Endothelial cell of umbilical vein (primary cell): ENCODE results near the gene SYNM. TPM values are rescaled to one million over a fixed set of nuclear protein-coding genes. Genes with fewer than 3 reads are reported as not detected.

Experiments
- BruUV-seq: library from RNA; stranded (reverse); fragments of 400-500 nt; replicated peaks from 2 replicates; lab custom pipeline; 2021; lab: Mats Ljungman, UMichigan
- CTCF ChIA-PET: fragments of 300-600, 350-600 bp; sonication (Branson Sonifier 250); formaldehyde crosslinking; loops from one replicate; lab custom pipeline; 2021; ENCODE audit warnings: antibody characterized with exemption, inconsistent platforms; lab: Charles Lee
- POLR2A ChIA-PET: fragments of 300-600, 350-600 bp; sonication (Branson Sonifier 250); formaldehyde crosslinking; loops from one replicate; lab custom pipeline; 2021; ENCODE audit warnings: antibody characterized with exemption, inconsistent platforms; lab: Charles Lee
- DNase-seq: peaks from one replicate; pipeline ENCODE4 v3.0.0-alpha.2; 2011; ENCODE audit warnings: low read depth, low spot score
- FAIRE-seq: peaks from 2 replicates; lab custom pipeline; 2011; peaks lifted over from hg19 to GRCh38; lab: Jason Lieb, UNC
- H2AFZ ChIP-seq: 2 replicates; pipeline ENCODE4 v1.6.0; 2012; ENCODE audit warnings: low read depth, low read length, control low read depth, inconsistent platforms
- H3K27ac ChIP-seq: 2 replicates; pipeline ENCODE4 v1.5.1; 2011; ENCODE audit warnings: low read depth, mild to moderate bottlenecking, control low read depth, low read length, moderate library complexity; ENCODE audit not compliant: insufficient read depth
- H3K27me3 ChIP-seq, 2 experiments: 2 replicates each; pipeline versions ENCODE4 v1.6.0 to v1.6.1; 2011; ENCODE audit warnings: low read length in 2 of 2, mixed read lengths in 1 of 2; ENCODE audit not compliant: control insufficient read depth in 2 of 2, insufficient read depth in 2 of 2
- H3K36me3 ChIP-seq, 2 experiments: 2 replicates in 1 of 2; 3 replicates in 1 of 2; pipeline ENCODE4 v1.5.1; 2011; ENCODE audit warnings: low read length in 2 of 2, mild to moderate bottlenecking in 1 of 2, moderate library complexity in 1 of 2; ENCODE audit not compliant: control insufficient read depth in 2 of 2, insufficient read depth in 2 of 2; ENCODE audit errors: extremely low read depth in 1 of 2
- H3K4me1 ChIP-seq: 3 replicates; pipeline ENCODE4 v1.5.1; 2011; ENCODE audit warnings: mild to moderate bottlenecking, low read length; ENCODE audit not compliant: control insufficient read depth, insufficient read depth; ENCODE audit errors: extremely low read depth
- H3K4me2 ChIP-seq: 2 replicates; pipeline ENCODE4 v1.6.1; 2011; ENCODE audit warnings: low read length, control low read depth, mixed read lengths; ENCODE audit not compliant: insufficient read depth
- H3K4me3 ChIP-seq, 3 experiments: fragments of 200-600 bp in 1 of 3; sonication (generic), shearing (Covaris generic) in 1 of 3; replicated peaks in 1 of 3; 2 replicates each; pipeline ENCODE4 v1.5.1; 2011 to 2016; ENCODE audit warnings: control low read depth in 3 of 3, low read length in 3 of 3, mild to moderate bottlenecking in 2 of 3, inconsistent platforms in 1 of 3, low read depth in 1 of 3, moderate library complexity in 1 of 3; ENCODE audit not compliant: insufficient read depth in 1 of 3
- H3K79me2 ChIP-seq: 2 replicates; pipeline ENCODE4 v1.6.0; 2012; ENCODE audit warnings: low read length, inconsistent platforms; ENCODE audit not compliant: control insufficient read depth, insufficient read depth
- H3K9ac ChIP-seq: replicated peaks from 2 replicates; pipeline ENCODE3; 2011; ENCODE audit warnings: low read length, control low read depth; ENCODE audit not compliant: insufficient read depth; ENCODE audit errors: extremely low read depth
- H3K9me1 ChIP-seq: replicated peaks from 3 replicates; pipeline ENCODE4 v1.6.0; 2011; ENCODE audit warnings: mild to moderate bottlenecking, low read length; ENCODE audit not compliant: control insufficient read depth, insufficient read depth; ENCODE audit errors: extremely low read depth
- H3K9me3 ChIP-seq: replicated peaks from 2 replicates; pipeline ENCODE4 v1.5.1; 2012; ENCODE audit warnings: low read length, inconsistent platforms; ENCODE audit not compliant: control insufficient read depth, insufficient read depth
- H4K20me1 ChIP-seq: replicated peaks from 2 replicates; pipeline ENCODE3; 2011; ENCODE audit warnings: mild to moderate bottlenecking, low read length; ENCODE audit not compliant: control insufficient read depth, insufficient read depth; ENCODE audit errors: extremely low read depth
- CTCF ChIP-seq, 2 donors: IDR thresholded peaks; 1 replicate in 1 of 2; 2 replicates in 1 of 2; pipeline ENCODE4 v1.5.1; 2011; ENCODE audit warnings: low read length in 2 of 2, mild to moderate bottlenecking in 2 of 2, moderate library complexity in 2 of 2, control low read depth in 1 of 2, inconsistent platforms in 1 of 2, low read depth in 1 of 2; ENCODE audit not compliant: insufficient read depth in 1 of 2; ENCODE audit errors: extremely low read depth in 1 of 2
- EZH2 ChIP-seq: IDR thresholded peaks from 2 replicates; pipeline ENCODE4 v1.6.1; 2012; ENCODE audit warnings: borderline replicate concordance, low read depth, mild to moderate bottlenecking, moderate library complexity, low read length, inconsistent platforms; ENCODE audit not compliant: severe bottlenecking
- FOS ChIP-seq: IDR thresholded peaks from 2 replicates; pipeline ENCODE4 v1.6.1; 2011; ENCODE audit warnings: mild to moderate bottlenecking, low read length, moderate library complexity, borderline replicate concordance; ENCODE audit not compliant: insufficient read depth
- GATA2 ChIP-seq: IDR thresholded peaks from 2 replicates; pipeline ENCODE4 v1.7.0; 2011; ENCODE audit warnings: low read depth, mild to moderate bottlenecking, moderate library complexity, mixed read lengths, low read length; ENCODE audit not compliant: insufficient read length, insufficient read depth
- JUN ChIP-seq: IDR thresholded peaks from 2 replicates; pipeline ENCODE4 v1.6.1; 2011; ENCODE audit warnings: borderline replicate concordance, low read depth; ENCODE audit not compliant: insufficient read length, insufficient read depth
- MYC ChIP-seq: IDR thresholded peaks from one replicate; pipeline ENCODE4 v1.6.1; 2011; ENCODE audit warnings: mild to moderate bottlenecking, low read depth, low read length
- POLR2A ChIP-seq: IDR thresholded peaks from 2 replicates; pipeline ENCODE4 v1.6.1; 2012; ENCODE audit warnings: low read depth, mild to moderate bottlenecking, control low read depth, low read length
- POLR2AphosphoS5 ChIP-seq: IDR thresholded peaks from 2 replicates; pipeline ENCODE4 v1.6.1; 2012; ENCODE audit warnings: low read depth, mild to moderate bottlenecking, control low read depth, low read length, moderate library complexity; ENCODE audit not compliant: insufficient read depth
- dilution Hi-C: fragments of 300-500 bp; cut with MboI; formaldehyde crosslinking; loops from one replicate; pipeline ENCODE4 v1.15.0; 2019; ENCODE audit warnings: low sequenced_read_pairs; ENCODE audit not compliant: extremely low pct_ligation_motif_present
- intact Hi-C: fragments of 100-400 bp; cut with micrococcal nuclease; formaldehyde crosslinking; loops from one replicate; pipeline ENCODE4 v1.10.0; 2022
- polyA plus RNA-seq, 4 experiments: library from polyadenylated mRNA; depleted of rRNA in 3 of 4; stranded (reverse) in 3 of 4; unstranded in 1 of 4; fragments of >200 nt; gene quantifications; 2 replicates each; pipeline versions ENCODE4 v1.2.1 to v1.2.3, GENCODE V29; 2011 to 2012; ENCODE audit warnings: missing spikeins in 1 of 4
- total RNA-seq: library from RNA; stranded (reverse); gene quantifications from 2 replicates; pipeline ENCODE4 v1.2.3, GENCODE V29; 2021
- TF ChIP-seq, protein P1 (sequence below): IDR thresholded peaks from 2 replicates; pipeline ENCODE4 v1.6.1; 2011; ENCODE audit not compliant: insufficient read depth, insufficient read length

Gene SYNM
- total and polyA plus RNA-seq, 2 donors (not counting 3 experiments of a cell fraction or from before 2014, with no cell fraction given) = 3.7 to 10.2 TPM

DNA sequence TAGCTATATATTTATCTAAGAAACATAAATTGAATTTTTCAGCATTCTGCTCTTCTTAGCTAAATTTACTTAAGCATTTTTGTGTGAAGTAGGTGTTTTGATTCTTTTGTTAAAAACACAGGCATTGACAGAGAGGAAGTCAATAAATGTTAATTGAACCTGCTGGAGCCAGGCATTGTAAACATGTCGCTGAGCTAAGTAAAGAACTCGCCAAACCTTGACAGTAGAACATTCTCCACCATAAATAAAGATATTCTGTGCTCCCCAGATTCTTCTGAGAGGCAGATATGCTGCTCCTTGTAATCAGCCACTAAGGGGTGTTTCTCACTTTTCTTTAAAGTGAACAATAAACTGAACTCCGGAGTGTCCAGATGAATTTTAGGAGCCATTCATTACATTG lies 38.4 kb downstream of the SYNM start:
- dilution Hi-C loops = no loop called here
- DNase-seq = no peak
- Histone ChIP-seq H3K27me3 (no peaks in the 10 kb centered on the region), H3K9me3 (no peaks in the 10 kb centered on the region), H3K36me3 (peaks cover 0 to 4% of the 10 kb centered on the region in 2 experiments), H3K9me1 (no peaks in the 10 kb centered on the region), H3K4me3 (no peak overlapping the region), H3K4me1 (no peaks in the 10 kb centered on the region), H3K27ac (no peak overlapping the region), H4K20me1 (no peaks in the 10 kb centered on the region), H3K79me2 (no peaks in the 10 kb centered on the region), H2AFZ (no peak overlapping the region), H3K4me2 (no peak overlapping the region), H3K9ac (no peak overlapping the region)
- no TSS peak for BruUV-seq
- no peak for FAIRE-seq
- intact Hi-C loops = no loop called here
- ChIA-PET POLR2A (no interaction called here), CTCF (interaction anchor here (0.7 to 1.7 kb wide), 3 partner anchors 13 to 43 kb away, joined by 3 to 7 read pairs (median 4); no protein-coding TSS in a partner anchor)
- no peak for TF ChIP-seq POLR2AphosphoS5
- no peak for TF ChIP-seq JUN
- TF ChIP-seq POLR2A = no peak
- TF ChIP-seq, protein P1, sequence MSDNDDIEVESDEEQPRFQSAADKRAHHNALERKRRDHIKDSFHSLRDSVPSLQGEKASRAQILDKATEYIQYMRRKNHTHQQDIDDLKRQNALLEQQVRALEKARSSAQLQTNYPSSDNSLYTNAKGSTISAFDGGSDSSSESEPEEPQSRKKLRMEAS = no peak
- no peak for TF ChIP-seq FOS
- TF ChIP-seq CTCF (IDR thresholded peaks at IDR 0.05; ENCODE audit: extremely low read depth in 1 of 2, insufficient read depth in 1 of 2, low read depth in 1 of 2, low read length in 2 of 2) = no peak
- TF ChIP-seq GATA2 = no peak
- TF ChIP-seq MYC = no peak
- no peak for TF ChIP-seq EZH2
